ENCODE measurements around the gene TPRA1. TPM values are rescaled to one million over a fixed set of nuclear protein-coding genes. Genes with fewer than 3 reads are reported as not detected.
"Not testable (repeated sequence)": the region's sequence is repeated elsewhere in the genome, so short reads cannot be mapped to it uniquely, and the experiment has no call there.

The TPRA1 gene
- total and polyA plus RNA-seq, 8 donors = 10.1 to 46.4 (median 19.6) TPM

DNA sequence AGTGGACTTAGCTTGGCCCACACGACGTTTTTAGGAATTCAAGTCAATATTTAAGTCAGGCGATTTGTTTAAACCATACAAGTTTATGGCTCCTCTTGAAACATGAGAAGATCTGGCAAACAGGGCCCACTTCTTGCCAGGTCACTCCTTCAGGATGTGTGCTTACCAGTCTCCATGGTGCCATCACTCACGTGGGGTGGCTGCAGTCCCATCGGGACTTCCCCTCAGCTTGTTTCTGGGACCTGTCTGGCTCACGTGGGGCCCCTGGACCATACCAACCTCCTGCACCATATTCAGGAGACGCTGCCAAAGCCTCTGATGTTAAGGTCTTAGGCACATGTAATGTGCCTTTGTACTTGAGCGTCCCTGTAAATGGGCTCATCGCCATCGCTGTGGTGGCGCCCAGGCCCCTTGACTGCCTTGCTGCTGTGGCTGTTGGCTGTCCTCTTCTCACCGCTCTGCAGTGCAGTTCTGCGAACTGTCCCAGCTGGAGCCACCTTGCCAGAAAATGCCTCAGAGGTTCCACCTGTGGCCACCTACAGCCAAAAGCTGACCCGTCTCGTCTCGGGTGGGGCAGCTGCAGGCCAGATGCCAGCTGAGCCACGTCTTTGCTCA is 16.6 kb upstream of the TPRA1 start:
- Histone ChIP-seq H3K27ac (no peak overlapping the region), H3K4me3 (no peak overlapping the region), H3K9me3 (no peaks in the 10 kb centered on the region), H3K27me3 (no peaks in the 10 kb centered on the region), H3K4me1 (no peaks in the 10 kb centered on the region), H3K36me3 (peaks cover 21 to 78% (median 68%) of the 10 kb centered on the region in 4 donors)
- intact Hi-C loops (cut with DNase I; ENCODE audit: low total_unique reads) = no loop called here
- 79 to 90% (median 87%) methylated on average over 16 to 17 of the region's 17 CpGs for WGBS, 5 donors
- TF ChIP-seq EP300 (IDR thresholded peaks at IDR 0.05) (no peak), POLR2AphosphoS5 (IDR thresholded peaks at IDR 0.05) (no peak), POLR2A (IDR thresholded peaks at IDR 0.05) (no peak)
- TF ChIP-seq, protein P1, sequence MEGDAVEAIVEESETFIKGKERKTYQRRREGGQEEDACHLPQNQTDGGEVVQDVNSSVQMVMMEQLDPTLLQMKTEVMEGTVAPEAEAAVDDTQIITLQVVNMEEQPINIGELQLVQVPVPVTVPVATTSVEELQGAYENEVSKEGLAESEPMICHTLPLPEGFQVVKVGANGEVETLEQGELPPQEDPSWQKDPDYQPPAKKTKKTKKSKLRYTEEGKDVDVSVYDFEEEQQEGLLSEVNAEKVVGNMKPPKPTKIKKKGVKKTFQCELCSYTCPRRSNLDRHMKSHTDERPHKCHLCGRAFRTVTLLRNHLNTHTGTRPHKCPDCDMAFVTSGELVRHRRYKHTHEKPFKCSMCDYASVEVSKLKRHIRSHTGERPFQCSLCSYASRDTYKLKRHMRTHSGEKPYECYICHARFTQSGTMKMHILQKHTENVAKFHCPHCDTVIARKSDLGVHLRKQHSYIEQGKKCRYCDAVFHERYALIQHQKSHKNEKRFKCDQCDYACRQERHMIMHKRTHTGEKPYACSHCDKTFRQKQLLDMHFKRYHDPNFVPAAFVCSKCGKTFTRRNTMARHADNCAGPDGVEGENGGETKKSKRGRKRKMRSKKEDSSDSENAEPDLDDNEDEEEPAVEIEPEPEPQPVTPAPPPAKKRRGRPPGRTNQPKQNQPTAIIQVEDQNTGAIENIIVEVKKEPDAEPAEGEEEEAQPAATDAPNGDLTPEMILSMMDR (IDR thresholded peaks at IDR 0.05) = no peak
- no peak for DNase-seq

DNA sequence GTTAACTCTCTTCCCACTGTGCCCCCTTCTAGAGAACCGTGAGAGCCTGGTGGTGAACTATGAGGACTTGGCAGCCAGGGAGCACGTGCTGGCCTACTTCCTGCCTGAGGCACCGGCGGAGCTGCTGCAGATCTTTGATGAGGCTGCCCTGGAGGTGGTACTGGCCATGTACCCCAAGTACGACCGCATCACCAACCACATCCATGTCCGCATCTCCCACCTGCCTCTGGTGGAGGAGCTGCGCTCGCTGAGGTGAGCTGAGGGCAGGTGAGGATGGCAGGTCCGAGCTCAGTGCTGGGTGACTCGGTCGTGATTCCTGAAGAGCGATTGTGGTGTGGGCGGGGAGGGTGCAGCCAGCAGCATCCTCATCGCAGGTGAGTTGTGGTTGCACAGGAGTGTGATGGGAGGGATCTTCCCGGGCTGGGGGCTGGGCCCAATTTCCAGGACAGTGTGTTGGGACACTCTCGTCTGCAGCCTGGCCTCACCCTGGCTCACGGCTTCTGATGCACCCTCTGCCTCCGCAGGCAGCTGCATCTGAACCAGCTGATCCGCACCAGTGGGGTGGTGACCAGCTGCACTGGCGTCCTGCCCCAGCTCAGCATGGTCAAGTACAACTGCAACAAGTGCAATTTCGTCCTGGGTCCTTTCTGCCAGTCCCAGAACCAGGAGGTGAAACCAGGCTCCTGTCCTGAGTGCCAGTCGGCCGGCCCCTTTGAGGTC is 15.7 kb upstream of the TPRA1 start:
- Histone ChIP-seq H3K36me3 (peaks cover 21 to 75% (median 67%) of the 10 kb centered on the region in 4 donors), H3K27me3 (no peaks in the 10 kb centered on the region), H3K4me3 (no peak overlapping the region), H3K4me1 (no peaks in the 10 kb centered on the region), H3K9me3 (no peaks in the 10 kb centered on the region), H3K27ac (no peak overlapping the region)
- 92 to 96% (median 94%) methylated on average over 14 to 24 of the region's 24 CpGs for WGBS, 5 donors
- intact Hi-C loops (cut with DNase I; ENCODE audit: low total_unique reads) = no loop called here
- DNase-seq = no peak
- TF ChIP-seq POLR2A (IDR thresholded peaks at IDR 0.05) = no peak
- TF ChIP-seq EP300 (IDR thresholded peaks at IDR 0.05) = no peak
- TF ChIP-seq POLR2AphosphoS5 (IDR thresholded peaks at IDR 0.05) = no peak
- TF ChIP-seq, protein P1 (IDR thresholded peaks at IDR 0.05) = no peak

DNA sequence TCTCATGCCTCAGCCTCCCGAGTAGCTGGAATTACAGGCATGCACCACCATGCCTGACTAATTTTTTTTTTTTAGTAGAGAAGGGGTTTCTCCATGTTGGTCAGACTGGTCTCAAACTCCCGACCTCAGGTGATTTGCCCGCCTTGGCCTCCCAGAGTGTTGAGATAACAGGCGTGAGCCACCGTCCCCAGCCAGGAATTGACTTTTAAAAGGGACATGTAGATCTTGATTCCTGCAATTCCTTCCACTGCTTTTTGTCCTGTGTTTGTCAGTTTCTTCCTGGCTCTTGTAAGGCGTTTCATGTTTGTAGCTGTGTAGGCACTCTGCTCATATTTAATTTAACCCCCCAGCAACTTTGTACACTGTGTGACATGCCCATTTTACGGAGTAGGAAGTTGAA is 15.0 kb upstream of the TPRA1 start:
- H3K27ac ChIP-seq; DNase-seq; H3K4me1 ChIP-seq; H3K4me3 ChIP-seq; H3K27me3 ChIP-seq; intact Hi-C loops (cut with DNase I; ENCODE audit: low total_unique reads); H3K9me3 ChIP-seq: not testable (repeated sequence)
- peaks cover 21 to 68% (median 62%) of the 10 kb centered on the region in 4 donors for H3K36me3 ChIP-seq
- WGBS, 5 donors = 91 to 94% (median 92%) methylated on average over 7 of the region's 7 CpGs

DNA sequence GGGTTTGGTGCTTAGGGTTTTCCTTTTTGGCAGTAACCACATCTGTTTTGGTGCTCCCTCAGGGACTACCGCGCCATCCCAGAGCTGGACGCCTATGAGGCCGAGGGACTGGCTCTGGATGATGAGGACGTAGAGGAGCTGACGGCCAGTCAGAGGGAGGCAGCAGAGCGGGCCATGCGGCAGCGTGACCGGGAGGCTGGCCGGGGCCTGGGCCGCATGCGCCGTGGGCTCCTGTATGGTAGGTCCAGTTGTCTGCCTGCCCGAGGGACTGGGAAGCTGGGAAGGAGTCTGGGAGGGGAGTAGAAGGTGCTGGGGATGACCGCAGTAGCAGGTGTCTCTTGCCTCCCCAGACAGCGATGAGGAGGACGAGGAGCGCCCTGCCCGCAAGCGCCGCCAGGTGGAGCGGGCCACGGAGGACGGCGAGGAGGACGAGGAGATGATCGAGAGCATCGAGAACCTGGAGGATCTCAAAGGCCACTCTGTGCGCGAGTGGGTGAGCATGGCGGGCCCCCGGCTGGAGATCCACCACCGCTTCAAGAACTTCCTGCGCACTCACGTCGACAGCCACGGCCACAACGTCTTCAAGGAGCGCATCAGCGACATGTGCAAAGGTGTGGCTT is 14.1 kb upstream of the TPRA1 start:
- peaks cover 0 to 10% (median 0%) of the 10 kb centered on the region in 4 donors for H3K4me1 ChIP-seq
- no peaks in the 10 kb centered on the region for H3K27me3 ChIP-seq
- no peaks in the 10 kb centered on the region for H3K9me3 ChIP-seq
- no peak for DNase-seq
- WGBS, 5 donors = 92 to 96% (median 94%) methylated on average over 38 to 41 of the region's 41 CpGs
- H3K4me3 ChIP-seq = no peak overlapping the region
- no peak for TF ChIP-seq EP300 (IDR thresholded peaks at IDR 0.05)
- no peak for TF ChIP-seq POLR2A (IDR thresholded peaks at IDR 0.05)
- TF ChIP-seq, protein P1 (IDR thresholded peaks at IDR 0.05) = no peak
- no peak for TF ChIP-seq POLR2AphosphoS5 (IDR thresholded peaks at IDR 0.05)
- H3K36me3 ChIP-seq = peaks cover 21 to 68% (median 55%) of the 10 kb centered on the region in 4 donors
- H3K27ac ChIP-seq = no peak overlapping the region
- intact Hi-C loops (cut with DNase I; ENCODE audit: low total_unique reads) = no loop called here
